Measurements from ENCODE around the gene BAD.
"Not testable (repeated sequence)": the region's sequence is repeated elsewhere in the genome, so short reads cannot be mapped to it uniquely, and the experiment has no call there.

DNA sequence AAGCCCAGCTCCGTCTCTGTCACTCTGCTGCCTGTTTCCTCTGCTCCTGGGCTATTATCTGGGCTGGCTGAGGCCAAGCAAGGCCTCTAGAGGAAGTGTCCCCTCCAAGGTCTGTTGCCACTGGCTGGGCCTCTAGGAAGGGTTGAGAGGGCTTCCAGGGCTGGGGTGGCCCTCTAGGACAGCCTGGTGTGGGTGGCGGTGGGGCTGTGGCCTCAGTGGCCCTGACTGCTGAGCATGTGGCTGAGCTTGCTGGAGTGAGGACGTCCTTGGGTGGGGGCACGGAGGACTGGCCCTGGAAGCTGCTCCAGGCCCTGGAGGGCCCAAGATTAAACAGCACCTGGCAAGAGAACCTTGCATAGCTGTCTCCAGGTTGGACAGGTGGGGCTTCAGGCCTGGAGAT lies 39.5 kb upstream of the BAD start:
- not testable (repeated sequence) for TF ChIP-seq ZNF251 (CRISPR knock-in tag; IDR thresholded peaks at IDR 0.05); FOXA1 (IDR thresholded peaks at IDR 0.05); FOXA1 (CRISPR knock-in tag; IDR thresholded peaks at IDR 0.05); NFYB (CRISPR knock-in tag; IDR thresholded peaks at IDR 0.05); RCOR2 (CRISPR knock-in tag; IDR thresholded peaks at IDR 0.05); ZNF605 (CRISPR knock-in tag; IDR thresholded peaks at IDR 0.05); MXD1 (CRISPR knock-in tag; IDR thresholded peaks at IDR 0.05); ZFP41 (CRISPR knock-in tag; IDR thresholded peaks at IDR 0.05; ENCODE audit: borderline replicate concordance); ELF4 (CRISPR knock-in tag; IDR thresholded peaks at IDR 0.05; ENCODE audit: borderline replicate concordance); TIGD3 (CRISPR knock-in tag; IDR thresholded peaks at IDR 0.05; ENCODE audit: borderline replicate concordance); IKZF4 (CRISPR knock-in tag; IDR thresholded peaks at IDR 0.05; ENCODE audit: borderline replicate concordance, low read depth, not compliant biosample characterization); ZNF343 (CRISPR knock-in tag; IDR thresholded peaks at IDR 0.05); ARNT (IDR thresholded peaks at IDR 0.05); ZNF562 (CRISPR knock-in tag; IDR thresholded peaks at IDR 0.05; ENCODE audit: borderline replicate concordance)
- TF ChIP-seq, protein P1, sequence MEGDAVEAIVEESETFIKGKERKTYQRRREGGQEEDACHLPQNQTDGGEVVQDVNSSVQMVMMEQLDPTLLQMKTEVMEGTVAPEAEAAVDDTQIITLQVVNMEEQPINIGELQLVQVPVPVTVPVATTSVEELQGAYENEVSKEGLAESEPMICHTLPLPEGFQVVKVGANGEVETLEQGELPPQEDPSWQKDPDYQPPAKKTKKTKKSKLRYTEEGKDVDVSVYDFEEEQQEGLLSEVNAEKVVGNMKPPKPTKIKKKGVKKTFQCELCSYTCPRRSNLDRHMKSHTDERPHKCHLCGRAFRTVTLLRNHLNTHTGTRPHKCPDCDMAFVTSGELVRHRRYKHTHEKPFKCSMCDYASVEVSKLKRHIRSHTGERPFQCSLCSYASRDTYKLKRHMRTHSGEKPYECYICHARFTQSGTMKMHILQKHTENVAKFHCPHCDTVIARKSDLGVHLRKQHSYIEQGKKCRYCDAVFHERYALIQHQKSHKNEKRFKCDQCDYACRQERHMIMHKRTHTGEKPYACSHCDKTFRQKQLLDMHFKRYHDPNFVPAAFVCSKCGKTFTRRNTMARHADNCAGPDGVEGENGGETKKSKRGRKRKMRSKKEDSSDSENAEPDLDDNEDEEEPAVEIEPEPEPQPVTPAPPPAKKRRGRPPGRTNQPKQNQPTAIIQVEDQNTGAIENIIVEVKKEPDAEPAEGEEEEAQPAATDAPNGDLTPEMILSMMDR (CRISPR knock-in tag; IDR thresholded peaks at IDR 0.05) = not testable (repeated sequence)
